Measurements from ENCODE around the gene BEST1. TPM values are rescaled to one million over a fixed set of nuclear protein-coding genes. Genes with fewer than 3 reads are reported as not detected.
A peak's percentile ranks its signal among the peaks of the same experiment; 100 is the strongest.

The BEST1 gene
- total and polyA plus RNA-seq, 2 of the 13 experiments (the other 11 are each of a cell fraction or from before 2014, with no cell fraction given): 0.09 to 0.65 TPM

GRCh38 chr11:61958590-61958989 is 8.4 kb downstream of the BEST1 start (continued):
- TF ChIP-seq ZNF607 (CRISPR knock-in tag; IDR thresholded peaks at IDR 0.05; ENCODE audit: borderline replicate concordance) (no peak), IKZF1 (IDR thresholded peaks at IDR 0.05) (no peak), ZNF574 (CRISPR knock-in tag; IDR thresholded peaks at IDR 0.05) (no peak), SIN3A (IDR thresholded peaks at IDR 0.05; ENCODE audit: borderline replicate concordance, low read depth, low read length) (no peak), ZNF724P (CRISPR knock-in tag; IDR thresholded peaks at IDR 0.05; ENCODE audit: borderline replicate concordance) (no peak), ZBTB8A (CRISPR knock-in tag; IDR thresholded peaks at IDR 0.05; ENCODE audit: borderline replicate concordance, low read depth) (no peak)

GRCh38 chr11:61959114-61959513 is 9.0 kb downstream of the BEST1 start:
- Histone ChIP-seq H3K9ac (ENCODE audit: insufficient read depth, low read depth, low read length) (no peak overlapping the region), H3K4me2 (ENCODE audit: low read depth, low read length) (no peak overlapping the region), H3K4me1 (ENCODE audit: insufficient read depth, low read length) (peaks cover 49% of the 10 kb centered on the region), H3K9me3 (ENCODE audit: low read length) (no peaks in the 10 kb centered on the region), H3K27me3 (ENCODE audit: control insufficient read depth in 1 of 2, insufficient read depth in 2 of 2, low read length in 2 of 2) (no peaks in the 10 kb centered on the region), H4K20me1 (ENCODE audit: insufficient read depth, low read length) (peaks cover 10% of the 10 kb centered on the region), H2AFZ (ENCODE audit: low read length) (no peak overlapping the region), H3K27ac (ENCODE audit: extremely low read length, insufficient read depth, low read length) (no peak overlapping the region), H3K79me2 (ENCODE audit: insufficient read depth, low read length) (no peaks in the 10 kb centered on the region), H3K4me3 (replicated peaks in 1 of 3; ENCODE audit: insufficient read depth in 1 of 3, low read depth in 2 of 3, low read length in 3 of 3) (no peak overlapping the region), H3K36me3 (replicated peaks in 1 of 2; ENCODE audit: control insufficient read depth in 1 of 2, insufficient read depth in 2 of 2, low read length in 2 of 2) (peaks cover 0 to 2% of the 10 kb centered on the region in 2 experiments; a peak in 1 of 5 replicates)
- POLR2A ChIA-PET: interaction anchor here (0.6 to 6.1 kb wide), 4 partner anchors 8 to 14 kb away, joined by 3 to 99 read pairs (median 6); partner anchors contain the start of genes BEST1 and FTH1
- intact Hi-C loops (cut with micrococcal nuclease; ENCODE audit: unreplicated experiment) (no loop called here), in situ Hi-C loops (cut with HindIII; ENCODE audit: extremely low pct_ligation_motif_present, low pct_unique_long_range_greater_than_20kb) (no loop called here)
- FAIRE-seq (no peak), ATAC-seq (no peak), DNase-seq (ENCODE audit: low spot score) (no peak)
- CTCF ChIA-PET (ENCODE audit: low intra/inter-chr PET ratio, low total read pairs): no interaction called here
- BruUV-seq (replicated peaks): no TSS peak
- 3% methylated on average over 2 of the region's 2 CpGs for WGBS (ENCODE audit: low lambda C conversion rate)
- TF ChIP-seq ERF (CRISPR knock-in tag; IDR thresholded peaks at IDR 0.05) (no peak), FOSL2 (CRISPR knock-in tag; IDR thresholded peaks at IDR 0.05) (0 out of 2 replicates have a peak, but pooled peaks have one; percentile 10), NPAS2 (CRISPR knock-in tag; IDR thresholded peaks at IDR 0.05; ENCODE audit: borderline replicate concordance) (no peak), CBX2 (IDR thresholded peaks at IDR 0.05; ENCODE audit: low read depth, low read length) (no peak), CBX2 (CRISPR knock-in tag; IDR thresholded peaks at IDR 0.05; ENCODE audit: low read depth) (no peak), ZNF607 (CRISPR knock-in tag; IDR thresholded peaks at IDR 0.05; ENCODE audit: borderline replicate concordance) (no peak), ZEB1 (IDR thresholded peaks at IDR 0.05; ENCODE audit: insufficient replicate concordance, low read depth) (no peak), ZNF761 (CRISPR knock-in tag; conservative IDR thresholded peaks at IDR 0.05) (no peak), STAG1 (CRISPR knock-in tag; IDR thresholded peaks at IDR 0.05) (peak; percentile 27; the same call in 1 of the 2 replicates), SRSF9 (IDR thresholded peaks at IDR 0.05; ENCODE audit: borderline replicate concordance, insufficient read depth, low read depth, low read length, poor library complexity, severe bottlenecking) (no peak), NBN (conservative IDR thresholded peaks at IDR 0.05) (no peak), ZNF496 (CRISPR knock-in tag; IDR thresholded peaks at IDR 0.05; ENCODE audit: insufficient replicate concordance) (no peak), CREB1 (IDR thresholded peaks at IDR 0.05) (no peak), CREB1 (CRISPR knock-in tag; IDR thresholded peaks at IDR 0.05) (no peak), KDM1A (CRISPR knock-in tag; IDR thresholded peaks at IDR 0.05) (no peak)
